Measurements from ENCODE around the gene FYB1.
"Not testable (repeated sequence)": the region's sequence is repeated elsewhere in the genome, so short reads cannot be mapped to it uniquely, and the experiment has no call there.

The FYB1 gene

DNA sequence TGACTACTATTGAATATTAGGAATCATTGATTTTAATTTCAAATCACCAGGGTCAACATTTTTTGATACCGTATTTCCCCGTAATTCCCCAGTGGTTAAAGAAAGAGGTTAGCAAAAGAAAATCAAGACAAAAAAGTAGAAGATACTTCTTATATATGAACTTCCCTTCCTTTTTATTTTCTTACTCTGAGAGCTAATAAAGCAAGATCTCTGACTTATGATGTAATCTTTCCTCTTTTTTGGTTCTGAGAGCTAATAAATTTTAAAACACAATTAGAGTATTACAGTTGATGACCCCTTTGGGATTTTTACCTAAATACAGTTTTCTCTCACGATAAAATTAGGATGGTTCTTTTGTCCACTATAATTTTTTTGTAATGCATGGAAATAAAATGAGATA, 9.2 kb upstream of the FYB1 start:
- H3K4me3 ChIP-seq (ENCODE audit: low read depth, low read length): no peak overlapping the region
- DNase-seq (ENCODE audit: low read depth): no peak
- TF ChIP-seq, protein P1, sequence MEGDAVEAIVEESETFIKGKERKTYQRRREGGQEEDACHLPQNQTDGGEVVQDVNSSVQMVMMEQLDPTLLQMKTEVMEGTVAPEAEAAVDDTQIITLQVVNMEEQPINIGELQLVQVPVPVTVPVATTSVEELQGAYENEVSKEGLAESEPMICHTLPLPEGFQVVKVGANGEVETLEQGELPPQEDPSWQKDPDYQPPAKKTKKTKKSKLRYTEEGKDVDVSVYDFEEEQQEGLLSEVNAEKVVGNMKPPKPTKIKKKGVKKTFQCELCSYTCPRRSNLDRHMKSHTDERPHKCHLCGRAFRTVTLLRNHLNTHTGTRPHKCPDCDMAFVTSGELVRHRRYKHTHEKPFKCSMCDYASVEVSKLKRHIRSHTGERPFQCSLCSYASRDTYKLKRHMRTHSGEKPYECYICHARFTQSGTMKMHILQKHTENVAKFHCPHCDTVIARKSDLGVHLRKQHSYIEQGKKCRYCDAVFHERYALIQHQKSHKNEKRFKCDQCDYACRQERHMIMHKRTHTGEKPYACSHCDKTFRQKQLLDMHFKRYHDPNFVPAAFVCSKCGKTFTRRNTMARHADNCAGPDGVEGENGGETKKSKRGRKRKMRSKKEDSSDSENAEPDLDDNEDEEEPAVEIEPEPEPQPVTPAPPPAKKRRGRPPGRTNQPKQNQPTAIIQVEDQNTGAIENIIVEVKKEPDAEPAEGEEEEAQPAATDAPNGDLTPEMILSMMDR (IDR thresholded peaks at IDR 0.05; ENCODE audit: control insufficient read depth, extremely low read depth, insufficient read depth): no peak

DNA sequence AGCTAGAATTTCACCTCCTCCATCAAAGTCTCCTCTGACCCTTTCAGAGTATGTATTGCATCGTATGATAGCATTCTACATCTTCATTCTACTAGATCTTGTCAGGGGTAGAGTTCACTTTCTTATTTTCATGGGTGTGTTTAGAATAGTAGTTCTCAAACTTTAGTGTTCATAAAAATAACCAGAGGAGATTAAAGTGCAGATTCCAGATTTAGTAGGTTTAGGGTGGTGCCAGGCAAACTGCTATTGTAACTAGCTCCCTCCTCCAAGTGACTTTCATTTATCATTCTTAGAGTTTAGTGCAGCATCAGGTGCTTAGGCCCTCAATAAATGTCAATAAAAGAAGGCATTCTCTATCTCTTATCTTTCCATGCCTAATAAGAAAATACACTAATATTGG, 7.2 kb upstream of the FYB1 start:
- TF ChIP-seq, protein P1 (IDR thresholded peaks at IDR 0.05; ENCODE audit: control insufficient read depth, extremely low read depth, insufficient read depth): no peak
- no peak overlapping the region for H3K4me3 ChIP-seq (ENCODE audit: low read depth, low read length)
- DNase-seq (ENCODE audit: low read depth): no peak

GRCh38 chr5:39226100-39226451, 6.7 kb upstream of the FYB1 start:
- DNase-seq (ENCODE audit: low read depth): no peak
- TF ChIP-seq, protein P1 (IDR thresholded peaks at IDR 0.05; ENCODE audit: control insufficient read depth, extremely low read depth, insufficient read depth): no peak
- H3K4me3 ChIP-seq (ENCODE audit: low read depth, low read length): no peak overlapping the region

DNA sequence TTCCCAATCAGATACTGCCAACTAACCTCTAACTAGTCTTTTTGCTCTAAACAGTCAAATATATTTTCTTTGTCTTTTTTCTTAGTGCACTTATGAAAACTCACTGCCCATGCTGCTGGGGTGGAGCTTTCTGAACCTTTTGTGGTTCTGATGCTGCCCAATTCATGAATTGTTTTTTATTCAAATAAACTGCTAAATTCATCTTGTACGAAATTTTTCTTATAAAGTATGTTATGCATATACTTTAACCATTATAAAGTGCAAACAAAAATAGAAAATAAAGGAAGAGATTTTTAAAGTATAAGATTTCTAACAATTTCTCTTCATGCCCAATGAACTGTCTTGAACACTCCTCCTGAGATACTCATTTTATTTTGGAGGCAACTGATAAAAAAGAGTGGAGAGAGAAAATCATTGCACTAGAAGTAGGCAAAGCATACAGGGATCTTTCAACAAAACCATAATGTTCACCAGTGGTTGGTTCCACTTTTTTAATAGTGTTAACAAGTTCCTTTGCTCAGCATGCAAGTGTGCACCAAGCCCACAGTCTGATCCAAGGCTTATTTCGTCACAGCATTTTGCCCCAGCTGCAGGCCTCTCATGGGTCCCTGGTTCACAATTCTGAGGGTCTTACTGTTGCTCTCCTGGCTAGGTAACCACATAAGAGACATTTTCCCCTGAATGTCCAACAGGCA, 6.2 kb upstream of the FYB1 start:
- H3K4me3 ChIP-seq (ENCODE audit: low read depth, low read length): no peak overlapping the region
- TF ChIP-seq, protein P1 (IDR thresholded peaks at IDR 0.05; ENCODE audit: control insufficient read depth, extremely low read depth, insufficient read depth): no peak
- DNase-seq (ENCODE audit: low read depth): no peak

GRCh38 chr5:39224196-39224761, 4.9 kb upstream of the FYB1 start:
- H3K4me3 ChIP-seq (ENCODE audit: low read depth, low read length): no peak overlapping the region
- TF ChIP-seq, protein P1 (IDR thresholded peaks at IDR 0.05; ENCODE audit: control insufficient read depth, extremely low read depth, insufficient read depth): no peak
- no peak for DNase-seq (ENCODE audit: low read depth)

DNA sequence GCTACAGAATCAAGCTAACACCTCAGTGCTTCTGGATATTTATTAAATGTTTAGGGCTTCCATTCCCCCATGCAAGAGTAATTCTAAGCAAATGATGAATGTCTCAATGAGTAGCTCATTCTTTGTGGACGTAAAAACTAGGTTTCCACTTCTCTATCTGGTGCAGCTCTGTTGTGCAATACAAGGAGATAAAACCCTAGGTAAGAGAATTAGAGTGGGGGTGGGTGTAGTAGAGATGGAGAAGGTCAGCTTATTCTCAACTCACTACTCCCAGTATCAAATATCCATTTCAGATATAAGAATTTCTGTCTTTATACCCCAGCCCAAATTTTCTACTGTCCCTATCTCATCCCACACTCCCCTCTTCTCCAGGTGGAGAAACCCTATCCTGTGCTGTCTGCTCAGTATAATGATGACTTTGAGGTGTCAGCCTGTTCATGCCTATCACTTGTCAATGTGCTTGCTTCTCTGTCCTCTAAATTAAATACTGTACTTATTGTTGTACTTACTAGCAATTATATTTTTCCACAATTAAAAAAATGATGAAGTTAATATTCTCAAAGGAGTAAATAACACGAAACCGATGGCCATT, 4.3 kb upstream of the FYB1 start:
- TF ChIP-seq, protein P1 (IDR thresholded peaks at IDR 0.05; ENCODE audit: control insufficient read depth, extremely low read depth, insufficient read depth): no peak
- DNase-seq (ENCODE audit: low read depth): no peak
- H3K4me3 ChIP-seq (ENCODE audit: low read depth, low read length): no peak overlapping the region

DNA sequence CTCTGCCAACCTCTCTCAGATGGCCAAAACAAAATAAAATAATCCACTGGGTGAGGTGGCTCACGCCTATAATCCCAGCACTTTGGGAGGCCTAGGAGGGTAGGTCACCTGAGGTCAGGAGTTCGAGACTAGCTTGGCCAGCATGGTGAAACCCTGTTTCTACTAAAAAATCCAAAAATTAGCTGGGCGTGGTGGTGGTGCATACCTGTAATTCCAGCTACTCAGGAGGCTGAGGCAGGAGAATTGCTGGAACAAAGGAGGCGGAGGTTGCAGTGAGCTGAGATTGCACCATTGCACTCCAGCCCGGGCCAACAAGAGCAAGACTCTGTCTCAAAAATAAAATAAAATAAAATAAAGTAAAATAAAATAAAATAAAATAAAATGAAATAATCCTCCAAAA, 2.3 kb upstream of the FYB1 start:
- H3K4me3 ChIP-seq (ENCODE audit: low read depth, low read length); DNase-seq (ENCODE audit: low read depth): not testable (repeated sequence)
